Gastroesophageal sphincter (tissue), 4 donors: Measurements from ENCODE around the gene UMODL1. TPM values are rescaled to one million over a fixed set of nuclear protein-coding genes. Genes with fewer than 3 reads are reported as not detected.

Experiments
- ATAC-seq: fragments of 150-250 bp; one replicate; pipeline ENCODE4 v1.9.1; 2016; ENCODE audit warnings: mild to moderate bottlenecking, moderate library complexity
- H3K27ac ChIP-seq, 4 donors: fragments of 200-600 bp; sonication (generic) in 3 of 4; 1 replicate in 3 of 4; 2 replicates in 1 of 4; pipeline ENCODE4 v1.5.1; 2016 to 2019
- H3K27me3 ChIP-seq: fragments of 200-600 bp; sonication (generic); one replicate; pipeline ENCODE4 v1.5.1; 2019
- H3K36me3 ChIP-seq, 2 donors: fragments of 200-600 bp; sonication (generic); one replicate each; pipeline ENCODE4 v1.5.1; 2019; ENCODE audit warnings: control low read depth in 1 of 2
- H3K4me1 ChIP-seq, 3 donors: fragments of 200-600 bp; sonication (generic); 1 replicate in 2 of 3; 2 replicates in 1 of 3; pipeline ENCODE4 v1.5.1; 2016 to 2019; ENCODE audit warnings: control low read depth in 2 of 3
- H3K4me3 ChIP-seq, 2 donors: fragments of 200-600 bp; sonication (generic); one replicate each; pipeline ENCODE4 v1.5.1; 2019; ENCODE audit warnings: mild to moderate bottlenecking in 1 of 2, moderate library complexity in 1 of 2
- H3K9me3 ChIP-seq, 3 donors: fragments of 200-600 bp; sonication (generic); one replicate each; pipeline ENCODE4 v1.5.1; 2017 to 2019; ENCODE audit warnings: control low read depth in 2 of 3
- EP300 ChIP-seq: sonication (generic); formaldehyde crosslinking; IDR thresholded peaks from one replicate; pipeline ENCODE4 v1.6.1; 2017; ENCODE audit warnings: antibody characterized with exemption, mild to moderate bottlenecking
- POLR2A ChIP-seq, 2 donors: fragments of 450-650 bp; IDR thresholded peaks; one replicate each; pipeline ENCODE4 v1.6.1; 2017; ENCODE audit warnings: antibody characterized with exemption in 2 of 2, mild to moderate bottlenecking in 2 of 2, moderate library complexity in 1 of 2
- POLR2AphosphoS5 ChIP-seq: sonication (generic); formaldehyde crosslinking; IDR thresholded peaks from one replicate; pipeline ENCODE4 v1.6.1; 2017; ENCODE audit warnings: antibody characterized with exemption
- WGBS, 2 donors: methylation state at CpG; one replicate each; pipeline ENCODE4 v1.1.5; 2018; ENCODE audit warnings: low coverage in 1 of 2; 5-methylcytosine and 5-hydroxymethylcytosine counted together
- total RNA-seq, 4 donors: library from RNA; depleted of rRNA; stranded (reverse); fragments of >200 nt; gene quantifications; one replicate each; pipeline ENCODE4 v1.1.0, GENCODE V29; 2016
- TF ChIP-seq, protein P1 (sequence below), 4 experiments: fragments of 200-600 bp in 2 of 4; fragments of 450-650 bp in 2 of 4; sonication (generic) in 1 of 4; IDR thresholded peaks; one replicate each; pipeline ENCODE4 v1.5.1; 2017 to 2019; ENCODE audit warnings: antibody characterized with exemption in 4 of 4, mild to moderate bottlenecking in 2 of 4, moderate library complexity in 2 of 4

UMODL1 gene
- total RNA-seq, 4 donors from 2014 or later: not detected

DNA sequence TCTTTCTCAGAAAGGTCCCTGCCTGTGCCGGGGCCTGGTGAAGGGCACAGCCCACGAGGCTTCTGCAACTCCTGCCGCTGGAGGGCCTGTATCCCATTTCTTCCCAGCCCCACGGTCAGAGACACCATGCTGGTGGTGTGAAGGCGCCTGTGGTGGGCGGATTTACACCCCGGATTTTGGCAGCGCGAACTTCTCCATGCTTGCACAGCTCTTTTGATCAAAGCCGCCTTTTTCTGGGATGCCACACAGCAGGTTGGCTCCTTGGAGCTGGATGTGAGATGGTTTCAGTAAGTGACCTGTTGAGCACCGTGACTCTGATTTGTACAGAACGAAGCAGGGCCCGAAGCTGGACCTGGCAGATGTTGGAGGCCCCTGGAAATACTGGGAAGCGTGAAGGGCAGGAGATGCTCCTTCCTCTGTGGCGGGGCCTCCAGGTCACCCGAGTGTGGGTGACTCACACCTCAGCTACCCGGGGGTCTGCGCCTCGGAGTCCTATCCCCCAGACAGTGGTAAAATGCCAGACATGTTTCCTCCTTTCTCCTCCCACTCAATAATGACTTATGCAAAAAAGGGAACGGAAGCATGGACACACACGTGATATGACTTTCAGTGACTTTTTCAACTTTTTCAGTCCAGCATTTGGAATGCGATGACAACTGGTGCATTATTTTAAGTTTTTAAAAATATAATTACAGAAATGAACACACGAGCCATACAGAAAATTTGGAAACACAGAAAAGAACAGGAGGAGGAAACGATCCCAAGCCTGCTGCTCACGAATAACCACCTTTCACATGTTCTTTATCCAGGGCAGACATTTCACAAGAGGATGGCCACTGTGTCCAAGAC, 9.0 kb downstream of the UMODL1 start:
- Histone ChIP-seq H3K27me3 (peaks cover 17% of the 10 kb centered on the region), H3K9me3 (no peaks in the 10 kb centered on the region), H3K27ac (no peak overlapping the region), H3K4me1 (no peaks in the 10 kb centered on the region), H3K36me3 (no peaks in the 10 kb centered on the region), H3K4me3 (no peak overlapping the region)
- 62 to 85% methylated on average over 6 to 9 of the region's 25 CpGs for WGBS, 2 donors
- TF ChIP-seq POLR2AphosphoS5 (no peak), POLR2A (IDR thresholded peaks at IDR 0.05) (no peak), EP300 (no peak)
- TF ChIP-seq, protein P1, sequence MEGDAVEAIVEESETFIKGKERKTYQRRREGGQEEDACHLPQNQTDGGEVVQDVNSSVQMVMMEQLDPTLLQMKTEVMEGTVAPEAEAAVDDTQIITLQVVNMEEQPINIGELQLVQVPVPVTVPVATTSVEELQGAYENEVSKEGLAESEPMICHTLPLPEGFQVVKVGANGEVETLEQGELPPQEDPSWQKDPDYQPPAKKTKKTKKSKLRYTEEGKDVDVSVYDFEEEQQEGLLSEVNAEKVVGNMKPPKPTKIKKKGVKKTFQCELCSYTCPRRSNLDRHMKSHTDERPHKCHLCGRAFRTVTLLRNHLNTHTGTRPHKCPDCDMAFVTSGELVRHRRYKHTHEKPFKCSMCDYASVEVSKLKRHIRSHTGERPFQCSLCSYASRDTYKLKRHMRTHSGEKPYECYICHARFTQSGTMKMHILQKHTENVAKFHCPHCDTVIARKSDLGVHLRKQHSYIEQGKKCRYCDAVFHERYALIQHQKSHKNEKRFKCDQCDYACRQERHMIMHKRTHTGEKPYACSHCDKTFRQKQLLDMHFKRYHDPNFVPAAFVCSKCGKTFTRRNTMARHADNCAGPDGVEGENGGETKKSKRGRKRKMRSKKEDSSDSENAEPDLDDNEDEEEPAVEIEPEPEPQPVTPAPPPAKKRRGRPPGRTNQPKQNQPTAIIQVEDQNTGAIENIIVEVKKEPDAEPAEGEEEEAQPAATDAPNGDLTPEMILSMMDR (IDR thresholded peaks at IDR 0.05): no peak
- no peak for ATAC-seq

DNA sequence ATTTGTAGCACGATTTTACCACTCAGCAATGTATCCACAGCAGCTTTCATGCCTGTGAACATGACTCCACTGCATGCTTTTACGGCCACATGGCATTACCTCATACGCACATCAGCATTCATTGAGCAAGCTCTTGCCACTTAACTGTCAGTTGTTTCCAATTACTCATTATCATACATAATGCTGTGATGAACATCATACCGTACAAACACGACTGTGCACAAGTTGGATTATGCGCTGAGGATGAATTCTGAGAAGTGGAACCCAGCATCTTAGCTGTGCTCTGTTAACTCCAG, 9.6 kb downstream of the UMODL1 start:
- Histone ChIP-seq H3K27me3 (peaks cover 17% of the 10 kb centered on the region), H3K36me3 (no peaks in the 10 kb centered on the region), H3K4me3 (no peak overlapping the region), H3K27ac (no peak overlapping the region), H3K9me3 (no peaks in the 10 kb centered on the region), H3K4me1 (no peaks in the 10 kb centered on the region)
- peak; percentile 52 for ATAC-seq
- WGBS, 2 donors: 81 to 86% methylated on average over 3 to 4 of the region's 6 CpGs
- no peak for TF ChIP-seq POLR2AphosphoS5
- TF ChIP-seq EP300: no peak

DNA sequence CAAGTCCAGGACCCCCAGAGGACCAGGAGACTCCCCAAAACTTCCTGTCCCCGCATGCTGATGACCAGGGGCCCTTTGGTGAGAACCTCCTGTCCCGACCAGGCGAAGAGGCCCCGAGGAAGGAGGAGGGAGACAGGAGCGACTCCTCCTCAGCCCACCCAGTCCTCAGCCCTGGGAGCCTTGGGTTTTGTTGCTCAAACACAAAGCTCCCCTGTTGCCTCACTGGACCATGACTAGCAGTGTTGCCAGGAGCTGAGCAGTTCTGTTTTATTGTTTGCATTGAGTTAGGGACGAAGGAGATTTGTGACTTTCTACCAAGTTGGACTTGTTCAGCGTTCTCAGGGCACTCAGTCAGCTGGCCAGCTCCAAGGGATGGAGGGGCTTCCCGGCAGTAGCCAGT, 10.0 kb downstream of the UMODL1 start:
- no peak for TF ChIP-seq EP300
- TF ChIP-seq, protein P1 (IDR thresholded peaks at IDR 0.05): no peak
- no peak for TF ChIP-seq POLR2A (IDR thresholded peaks at IDR 0.05)
- TF ChIP-seq POLR2AphosphoS5: no peak
- no peak overlapping the region for H3K27ac ChIP-seq
- no peak for ATAC-seq

DNA sequence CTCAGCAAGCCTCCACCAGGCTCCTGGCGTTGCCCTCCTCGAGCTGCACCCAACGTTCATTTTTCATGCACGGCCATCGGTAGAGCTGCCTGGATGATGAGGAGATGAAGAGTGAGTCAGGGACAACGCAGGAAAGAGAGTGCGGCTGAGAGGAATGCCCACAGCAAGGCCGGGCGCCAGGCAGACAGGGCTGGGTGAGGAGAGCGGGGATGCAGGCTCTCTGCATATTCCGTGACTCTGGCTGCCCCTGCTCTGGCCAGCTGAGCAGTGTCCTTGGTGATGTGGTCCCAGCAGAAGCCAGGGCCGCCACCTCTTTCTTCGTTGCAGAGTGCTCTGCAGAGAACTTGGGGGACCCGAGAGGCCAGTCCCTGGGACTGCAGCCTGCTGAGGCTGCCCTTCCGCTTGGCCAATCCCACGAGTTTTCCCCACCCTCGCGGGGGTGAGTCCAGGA, 10.8 kb downstream of the UMODL1 start:
- TF ChIP-seq POLR2AphosphoS5 (no peak), POLR2A (IDR thresholded peaks at IDR 0.05) (no peak), EP300 (no peak)
- TF ChIP-seq, protein P1 (IDR thresholded peaks at IDR 0.05): no peak
- no peaks in the 10 kb centered on the region for H3K4me1 ChIP-seq
- no peak overlapping the region for H3K4me3 ChIP-seq
- no peaks in the 10 kb centered on the region for H3K36me3 ChIP-seq
- peaks cover 17% of the 10 kb centered on the region for H3K27me3 ChIP-seq
- no peak overlapping the region for H3K27ac ChIP-seq
- ATAC-seq: no peak
- WGBS, 2 donors: 49 to 64% methylated on average over 2 to 7 of the region's 18 CpGs
- no peaks in the 10 kb centered on the region for H3K9me3 ChIP-seq

More for the DNA sequence above, 10.0 kb downstream of the UMODL1 start:
- H3K4me3 ChIP-seq: no peak overlapping the region
- H3K4me1 ChIP-seq: no peaks in the 10 kb centered on the region
- no peaks in the 10 kb centered on the region for H3K9me3 ChIP-seq
- WGBS, 2 donors: 58% methylated on average over 2 of the region's 8 CpGs; no CpG with 5 or more reads in 1 of the 2 donors
- H3K36me3 ChIP-seq: no peaks in the 10 kb centered on the region
- H3K27me3 ChIP-seq: peaks cover 17% of the 10 kb centered on the region

DNA sequence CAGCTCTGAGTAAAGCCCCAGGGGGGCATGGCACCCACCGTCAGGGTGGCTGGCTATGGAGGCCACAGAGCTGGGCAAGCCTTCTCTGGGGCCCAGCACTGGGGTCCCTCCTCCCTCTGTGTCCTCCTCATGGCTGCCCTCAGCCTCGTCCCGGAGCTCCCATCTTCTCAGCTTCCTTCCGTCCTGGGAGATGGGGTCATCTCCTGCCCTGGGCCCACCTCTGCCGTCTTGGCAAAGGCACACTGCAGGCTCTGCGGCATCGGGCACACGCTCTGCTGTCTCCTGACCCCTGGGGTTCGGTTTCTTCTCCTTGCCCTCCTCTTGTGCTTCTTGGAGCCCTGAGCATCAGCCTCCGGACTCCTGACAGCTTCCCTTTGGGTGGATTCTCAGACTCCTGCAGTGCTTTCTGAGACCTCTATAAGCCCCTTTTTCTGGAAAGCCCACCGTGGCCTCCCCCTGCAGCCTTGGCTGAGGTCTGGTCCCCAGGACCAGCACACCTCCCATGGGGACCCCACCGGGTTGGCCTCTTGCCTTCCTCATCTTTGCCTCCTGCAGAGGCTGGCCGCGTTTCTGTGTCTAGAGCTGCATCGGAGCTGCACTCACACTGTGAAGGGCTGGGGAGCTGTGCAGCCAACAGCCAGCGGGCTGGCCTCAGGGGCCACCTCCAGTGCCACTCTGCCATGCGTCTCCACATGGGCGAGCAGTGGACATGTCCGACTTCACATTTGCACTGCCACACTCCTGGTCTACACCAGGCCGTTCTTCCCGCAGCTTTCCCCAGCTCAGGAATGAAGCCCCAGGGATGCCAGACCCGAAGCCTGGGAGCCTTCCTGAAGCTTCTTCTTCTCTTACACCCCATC, 11.6 kb downstream of the UMODL1 start:
- 77 to 91% methylated on average over 5 to 11 of the region's 22 CpGs for WGBS, 2 donors
- H3K4me1 ChIP-seq: no peaks in the 10 kb centered on the region

More for the DNA sequence above, 11.6 kb downstream of the UMODL1 start:
- no peak for ATAC-seq
- Histone ChIP-seq H3K36me3 (no peaks in the 10 kb centered on the region), H3K4me3 (no peak overlapping the region), H3K9me3 (no peaks in the 10 kb centered on the region), H3K27me3 (peaks cover 17% of the 10 kb centered on the region), H3K27ac (no peak overlapping the region)
- TF ChIP-seq, protein P1 (IDR thresholded peaks at IDR 0.05): no peak
- TF ChIP-seq EP300: no peak
- TF ChIP-seq POLR2AphosphoS5: no peak
